Endothelial cell of umbilical vein (primary cell): Measurements from ENCODE around the gene CEBPA. TPM values are rescaled to one million over a fixed set of nuclear protein-coding genes. Genes with fewer than 3 reads are reported as not detected.

Experiments
- BruUV-seq: library from RNA; stranded (reverse); fragments of 400-500 nt; replicated peaks from 2 replicates; lab custom pipeline; 2021; lab: Mats Ljungman, UMichigan
- CTCF ChIA-PET: fragments of 300-600, 350-600 bp; sonication (Branson Sonifier 250); formaldehyde crosslinking; loops from one replicate; lab custom pipeline; 2021; ENCODE audit warnings: antibody characterized with exemption, inconsistent platforms; lab: Charles Lee
- POLR2A ChIA-PET: fragments of 300-600, 350-600 bp; sonication (Branson Sonifier 250); formaldehyde crosslinking; loops from one replicate; lab custom pipeline; 2021; ENCODE audit warnings: antibody characterized with exemption, inconsistent platforms; lab: Charles Lee
- DNase-seq: peaks from one replicate; pipeline ENCODE4 v3.0.0-alpha.2; 2011; ENCODE audit warnings: low read depth, low spot score
- FAIRE-seq: peaks from 2 replicates; lab custom pipeline; 2011; peaks lifted over from hg19 to GRCh38; lab: Jason Lieb, UNC
- H2AFZ ChIP-seq: 2 replicates; pipeline ENCODE4 v1.6.0; 2012; ENCODE audit warnings: low read depth, low read length, control low read depth, inconsistent platforms
- H3K27ac ChIP-seq: 2 replicates; pipeline ENCODE4 v1.5.1; 2011; ENCODE audit warnings: low read depth, mild to moderate bottlenecking, control low read depth, low read length, moderate library complexity; ENCODE audit not compliant: insufficient read depth
- H3K27me3 ChIP-seq, 2 experiments: 2 replicates each; pipeline versions ENCODE4 v1.6.0 to v1.6.1; 2011; ENCODE audit warnings: low read length in 2 of 2, mixed read lengths in 1 of 2; ENCODE audit not compliant: control insufficient read depth in 2 of 2, insufficient read depth in 2 of 2
- H3K36me3 ChIP-seq, 2 experiments: 2 replicates in 1 of 2; 3 replicates in 1 of 2; pipeline ENCODE4 v1.5.1; 2011; ENCODE audit warnings: low read length in 2 of 2, mild to moderate bottlenecking in 1 of 2, moderate library complexity in 1 of 2; ENCODE audit not compliant: control insufficient read depth in 2 of 2, insufficient read depth in 2 of 2; ENCODE audit errors: extremely low read depth in 1 of 2
- H3K4me1 ChIP-seq: 3 replicates; pipeline ENCODE4 v1.5.1; 2011; ENCODE audit warnings: mild to moderate bottlenecking, low read length; ENCODE audit not compliant: control insufficient read depth, insufficient read depth; ENCODE audit errors: extremely low read depth
- H3K4me2 ChIP-seq: 2 replicates; pipeline ENCODE4 v1.6.1; 2011; ENCODE audit warnings: low read length, control low read depth, mixed read lengths; ENCODE audit not compliant: insufficient read depth
- H3K4me3 ChIP-seq, 3 experiments: fragments of 200-600 bp in 1 of 3; sonication (generic), shearing (Covaris generic) in 1 of 3; replicated peaks in 1 of 3; 2 replicates each; pipeline ENCODE4 v1.5.1; 2011 to 2016; ENCODE audit warnings: control low read depth in 3 of 3, low read length in 3 of 3, mild to moderate bottlenecking in 2 of 3, inconsistent platforms in 1 of 3, low read depth in 1 of 3, moderate library complexity in 1 of 3; ENCODE audit not compliant: insufficient read depth in 1 of 3
- H3K79me2 ChIP-seq: 2 replicates; pipeline ENCODE4 v1.6.0; 2012; ENCODE audit warnings: low read length, inconsistent platforms; ENCODE audit not compliant: control insufficient read depth, insufficient read depth
- H3K9ac ChIP-seq: replicated peaks from 2 replicates; pipeline ENCODE3; 2011; ENCODE audit warnings: low read length, control low read depth; ENCODE audit not compliant: insufficient read depth; ENCODE audit errors: extremely low read depth
- H3K9me1 ChIP-seq: replicated peaks from 3 replicates; pipeline ENCODE4 v1.6.0; 2011; ENCODE audit warnings: mild to moderate bottlenecking, low read length; ENCODE audit not compliant: control insufficient read depth, insufficient read depth; ENCODE audit errors: extremely low read depth
- H3K9me3 ChIP-seq: replicated peaks from 2 replicates; pipeline ENCODE4 v1.5.1; 2012; ENCODE audit warnings: low read length, inconsistent platforms; ENCODE audit not compliant: control insufficient read depth, insufficient read depth
- H4K20me1 ChIP-seq: replicated peaks from 2 replicates; pipeline ENCODE3; 2011; ENCODE audit warnings: mild to moderate bottlenecking, low read length; ENCODE audit not compliant: control insufficient read depth, insufficient read depth; ENCODE audit errors: extremely low read depth
- EZH2 ChIP-seq: IDR thresholded peaks from 2 replicates; pipeline ENCODE4 v1.6.1; 2012; ENCODE audit warnings: borderline replicate concordance, low read depth, mild to moderate bottlenecking, moderate library complexity, low read length, inconsistent platforms; ENCODE audit not compliant: severe bottlenecking
- FOS ChIP-seq: IDR thresholded peaks from 2 replicates; pipeline ENCODE4 v1.6.1; 2011; ENCODE audit warnings: mild to moderate bottlenecking, low read length, moderate library complexity, borderline replicate concordance; ENCODE audit not compliant: insufficient read depth
- GATA2 ChIP-seq: IDR thresholded peaks from 2 replicates; pipeline ENCODE4 v1.7.0; 2011; ENCODE audit warnings: low read depth, mild to moderate bottlenecking, moderate library complexity, mixed read lengths, low read length; ENCODE audit not compliant: insufficient read length, insufficient read depth
- JUN ChIP-seq: IDR thresholded peaks from 2 replicates; pipeline ENCODE4 v1.6.1; 2011; ENCODE audit warnings: borderline replicate concordance, low read depth; ENCODE audit not compliant: insufficient read length, insufficient read depth
- MYC ChIP-seq: IDR thresholded peaks from one replicate; pipeline ENCODE4 v1.6.1; 2011; ENCODE audit warnings: mild to moderate bottlenecking, low read depth, low read length
- POLR2A ChIP-seq: IDR thresholded peaks from 2 replicates; pipeline ENCODE4 v1.6.1; 2012; ENCODE audit warnings: low read depth, mild to moderate bottlenecking, control low read depth, low read length
- POLR2AphosphoS5 ChIP-seq: IDR thresholded peaks from 2 replicates; pipeline ENCODE4 v1.6.1; 2012; ENCODE audit warnings: low read depth, mild to moderate bottlenecking, control low read depth, low read length, moderate library complexity; ENCODE audit not compliant: insufficient read depth
- dilution Hi-C: fragments of 300-500 bp; cut with MboI; formaldehyde crosslinking; loops from one replicate; pipeline ENCODE4 v1.15.0; 2019; ENCODE audit warnings: low sequenced_read_pairs; ENCODE audit not compliant: extremely low pct_ligation_motif_present
- intact Hi-C: fragments of 100-400 bp; cut with micrococcal nuclease; formaldehyde crosslinking; loops from one replicate; pipeline ENCODE4 v1.10.0; 2022
- polyA plus RNA-seq, 4 experiments: library from polyadenylated mRNA; depleted of rRNA in 3 of 4; stranded (reverse) in 3 of 4; unstranded in 1 of 4; fragments of >200 nt; gene quantifications; 2 replicates each; pipeline versions ENCODE4 v1.2.1 to v1.2.3, GENCODE V29; 2011 to 2012; ENCODE audit warnings: missing spikeins in 1 of 4
- total RNA-seq: library from RNA; stranded (reverse); gene quantifications from 2 replicates; pipeline ENCODE4 v1.2.3, GENCODE V29; 2021
- TF ChIP-seq, protein P1 (sequence below): IDR thresholded peaks from 2 replicates; pipeline ENCODE4 v1.6.1; 2011; ENCODE audit not compliant: insufficient read depth, insufficient read length
- TF ChIP-seq, protein P2 (sequence below), 2 donors: IDR thresholded peaks; 1 replicate in 1 of 2; 2 replicates in 1 of 2; pipeline ENCODE4 v1.5.1; 2011; ENCODE audit warnings: low read length in 2 of 2, mild to moderate bottlenecking in 2 of 2, moderate library complexity in 2 of 2, control low read depth in 1 of 2, inconsistent platforms in 1 of 2, low read depth in 1 of 2; ENCODE audit not compliant: insufficient read depth in 1 of 2; ENCODE audit errors: extremely low read depth in 1 of 2

Gene CEBPA
- total and polyA plus RNA-seq, 2 donors (not counting 3 experiments of a cell fraction or from before 2014, with no cell fraction given) = 0.06 TPM; not detected in 1

DNA sequence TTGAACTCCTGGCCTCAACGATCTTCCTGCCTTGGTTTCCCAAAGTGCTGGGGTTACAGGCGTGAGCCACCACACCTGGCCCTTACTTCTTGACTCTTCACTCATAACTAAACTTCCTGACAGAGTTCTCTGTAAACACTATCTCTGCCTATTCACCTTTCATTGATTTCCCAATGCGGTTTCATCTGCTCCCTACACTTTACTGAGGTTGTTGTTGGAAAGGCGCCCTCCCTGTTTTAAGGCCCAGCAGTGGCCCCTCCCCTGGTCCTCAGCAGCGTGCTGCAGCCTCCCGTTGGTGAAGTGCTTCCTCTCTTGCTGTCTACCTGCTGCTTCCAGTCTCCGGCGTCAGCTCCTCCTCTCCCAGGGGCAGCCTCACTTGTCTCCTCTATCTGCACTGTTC, 26.7 kb upstream of the CEBPA start:
- CTCF ChIA-PET = no interaction called here
- FAIRE-seq (no peak), DNase-seq (no peak)
- dilution Hi-C loops = no loop called here
- Histone ChIP-seq H3K9ac (no peak overlapping the region), H4K20me1 (no peaks in the 10 kb centered on the region), H3K79me2 (no peaks in the 10 kb centered on the region), H3K4me2 (no peak overlapping the region), H2AFZ (no peak overlapping the region), H3K36me3 (no peaks in the 10 kb centered on the region), H3K27ac (no peak overlapping the region), H3K27me3 (peaks cover 0 to 2% of the 10 kb centered on the region in 2 experiments), H3K4me3 (no peak overlapping the region), H3K4me1 (no peaks in the 10 kb centered on the region), H3K9me3 (no peaks in the 10 kb centered on the region), H3K9me1 (no peaks in the 10 kb centered on the region)
- no peak for TF ChIP-seq JUN
- no peak for TF ChIP-seq MYC
- no peak for TF ChIP-seq POLR2A
- TF ChIP-seq, protein P1, sequence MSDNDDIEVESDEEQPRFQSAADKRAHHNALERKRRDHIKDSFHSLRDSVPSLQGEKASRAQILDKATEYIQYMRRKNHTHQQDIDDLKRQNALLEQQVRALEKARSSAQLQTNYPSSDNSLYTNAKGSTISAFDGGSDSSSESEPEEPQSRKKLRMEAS = no peak
- POLR2A ChIA-PET = no interaction called here
- intact Hi-C loops = no loop called here
- no TSS peak for BruUV-seq

DNA sequence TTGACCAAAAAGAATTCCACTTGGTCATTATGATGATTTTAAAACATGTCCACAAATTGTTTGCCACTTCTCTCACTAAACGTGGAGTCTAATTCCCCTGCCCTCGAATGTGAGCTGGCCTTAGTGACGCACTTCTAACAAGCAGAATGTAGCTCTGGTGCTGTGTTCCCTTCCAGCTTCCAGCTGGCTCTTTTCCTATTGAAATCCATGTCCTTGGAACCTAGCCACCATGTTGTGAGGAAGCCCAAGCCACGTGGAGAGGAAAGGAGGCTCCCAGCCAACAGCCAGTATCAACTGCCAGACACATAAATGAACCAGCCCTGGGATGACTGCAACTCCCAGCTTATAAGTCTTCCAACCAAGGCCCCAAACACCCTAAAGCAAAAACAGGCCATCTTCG, 23.6 kb upstream of the CEBPA start:
- no peak for DNase-seq
- dilution Hi-C loops = no loop called here
- Histone ChIP-seq H3K4me1 (no peaks in the 10 kb centered on the region), H3K79me2 (no peaks in the 10 kb centered on the region), H3K9ac (no peak overlapping the region), H3K27me3 (no peaks in the 10 kb centered on the region), H3K9me1 (no peaks in the 10 kb centered on the region), H3K36me3 (no peaks in the 10 kb centered on the region), H3K27ac (no peak overlapping the region), H3K4me3 (no peak overlapping the region), H3K9me3 (no peaks in the 10 kb centered on the region), H2AFZ (no peak overlapping the region), H3K4me2 (no peak overlapping the region), H4K20me1 (no peaks in the 10 kb centered on the region)
- no peak for TF ChIP-seq POLR2A
- no peak for TF ChIP-seq FOS
- no peak for TF ChIP-seq JUN
- TF ChIP-seq, protein P2, sequence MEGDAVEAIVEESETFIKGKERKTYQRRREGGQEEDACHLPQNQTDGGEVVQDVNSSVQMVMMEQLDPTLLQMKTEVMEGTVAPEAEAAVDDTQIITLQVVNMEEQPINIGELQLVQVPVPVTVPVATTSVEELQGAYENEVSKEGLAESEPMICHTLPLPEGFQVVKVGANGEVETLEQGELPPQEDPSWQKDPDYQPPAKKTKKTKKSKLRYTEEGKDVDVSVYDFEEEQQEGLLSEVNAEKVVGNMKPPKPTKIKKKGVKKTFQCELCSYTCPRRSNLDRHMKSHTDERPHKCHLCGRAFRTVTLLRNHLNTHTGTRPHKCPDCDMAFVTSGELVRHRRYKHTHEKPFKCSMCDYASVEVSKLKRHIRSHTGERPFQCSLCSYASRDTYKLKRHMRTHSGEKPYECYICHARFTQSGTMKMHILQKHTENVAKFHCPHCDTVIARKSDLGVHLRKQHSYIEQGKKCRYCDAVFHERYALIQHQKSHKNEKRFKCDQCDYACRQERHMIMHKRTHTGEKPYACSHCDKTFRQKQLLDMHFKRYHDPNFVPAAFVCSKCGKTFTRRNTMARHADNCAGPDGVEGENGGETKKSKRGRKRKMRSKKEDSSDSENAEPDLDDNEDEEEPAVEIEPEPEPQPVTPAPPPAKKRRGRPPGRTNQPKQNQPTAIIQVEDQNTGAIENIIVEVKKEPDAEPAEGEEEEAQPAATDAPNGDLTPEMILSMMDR (IDR thresholded peaks at IDR 0.05; ENCODE audit: extremely low read depth in 1 of 2, insufficient read depth in 1 of 2, low read depth in 1 of 2, low read length in 2 of 2) = no peak
- TF ChIP-seq POLR2AphosphoS5 = no peak
- no peak for TF ChIP-seq EZH2
- no peak for TF ChIP-seq GATA2
- TF ChIP-seq MYC = no peak
- TF ChIP-seq, protein P1 = no peak
- intact Hi-C loops = no loop called here
- no TSS peak for BruUV-seq
- ChIA-PET POLR2A (no interaction called here), CTCF (no interaction called here)
- FAIRE-seq = no peak
